Gastrocnemius medialis (tissue), 4 donors: Measurements from ENCODE around the gene NRL.

Experiments
- CTCF ChIP-seq, 5 experiments: fragments of 450-650 bp in 3 of 5; fragments of 200-600 bp in 2 of 5; sonication (generic) in 2 of 5; IDR thresholded peaks in 4 of 5; conservative IDR thresholded peaks in 1 of 5; 1 replicate in 4 of 5; 2 replicates in 1 of 5; pipeline ENCODE4 v1.5.1; 2016 to 2019; ENCODE audit warnings: antibody characterized with exemption in 5 of 5, mild to moderate bottlenecking in 3 of 5, moderate library complexity in 3 of 5
- POLR2A ChIP-seq, 2 donors: fragments of 450-650 bp; IDR thresholded peaks; one replicate each; pipeline ENCODE4 v1.6.1; 2017; ENCODE audit warnings: antibody characterized with exemption in 2 of 2, mild to moderate bottlenecking in 2 of 2, moderate library complexity in 2 of 2

DNA sequence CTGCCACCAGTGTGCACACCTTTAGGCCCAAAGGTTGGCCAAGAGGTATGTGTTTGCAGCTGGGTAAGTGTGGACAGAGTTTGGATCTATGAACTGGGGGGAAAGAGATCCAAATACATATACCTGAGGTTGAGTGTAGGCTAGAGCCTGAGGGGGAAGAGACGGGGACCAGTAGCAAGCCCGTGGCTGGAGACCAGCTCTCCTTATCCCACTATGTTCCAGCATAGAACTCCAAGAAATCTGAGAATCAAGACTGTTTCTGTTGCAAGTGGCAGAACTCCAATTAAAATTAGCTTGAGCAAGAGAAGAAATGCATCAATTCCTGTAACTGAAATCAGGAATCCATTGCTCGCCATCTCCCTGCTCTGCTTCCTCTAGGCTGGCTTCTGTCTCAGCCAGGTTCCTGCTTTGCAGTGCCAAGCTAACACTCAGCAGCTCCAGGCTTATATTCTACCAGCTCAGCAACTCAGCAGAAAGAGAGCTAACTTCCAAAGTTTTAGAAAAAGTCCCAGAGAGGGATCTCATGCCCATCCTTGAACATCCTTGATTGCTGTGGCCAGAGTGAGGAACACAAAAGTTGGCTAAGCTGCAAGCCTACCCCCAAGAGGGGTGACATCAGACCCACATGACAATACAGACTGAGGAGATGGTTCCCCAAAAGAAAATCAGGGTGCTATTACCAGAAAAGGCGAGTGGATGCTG lies 22.1 kb downstream of the NRL start:
- TF ChIP-seq CTCF (IDR thresholded peaks at IDR 0.05 in 4 of 5, conservative IDR thresholded peaks at IDR 0.05 in 1 of 5) (no peak), POLR2A (IDR thresholded peaks at IDR 0.05) (no peak)
